NK-92 treated with Interleukin-12 subunit alpha and Interleukin-12 subunit beta, amount 100 ng/mL, for 24 hours (cell line): Measurements from ENCODE around the gene NTMT1.

Source experiments
- DNase-seq: peaks from one replicate; lab custom pipeline; 2025; lab: John Stamatoyannopoulos, UW

The NTMT1 gene

DNA sequence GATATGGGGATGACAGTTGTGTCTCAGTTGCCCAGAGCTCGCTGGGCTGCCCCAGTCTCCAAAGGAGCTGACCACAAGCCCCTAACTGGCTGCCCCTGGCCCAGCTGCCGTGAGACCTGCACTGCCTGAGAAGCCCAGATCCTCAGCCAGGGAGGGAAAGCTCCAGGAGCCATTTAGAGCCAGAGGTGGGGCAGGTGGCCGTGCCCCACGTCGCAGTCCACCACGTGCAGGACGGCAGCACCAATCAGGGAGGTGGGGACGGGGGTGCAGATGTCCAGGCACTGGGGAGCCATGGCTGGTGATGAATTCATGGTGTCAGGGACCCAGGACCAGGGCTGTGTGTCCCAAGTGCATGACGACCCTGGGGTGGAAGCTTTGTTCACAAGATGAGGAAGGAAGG, 52.9 kb downstream of the NTMT1 start:
- no peak for DNase-seq

DNA sequence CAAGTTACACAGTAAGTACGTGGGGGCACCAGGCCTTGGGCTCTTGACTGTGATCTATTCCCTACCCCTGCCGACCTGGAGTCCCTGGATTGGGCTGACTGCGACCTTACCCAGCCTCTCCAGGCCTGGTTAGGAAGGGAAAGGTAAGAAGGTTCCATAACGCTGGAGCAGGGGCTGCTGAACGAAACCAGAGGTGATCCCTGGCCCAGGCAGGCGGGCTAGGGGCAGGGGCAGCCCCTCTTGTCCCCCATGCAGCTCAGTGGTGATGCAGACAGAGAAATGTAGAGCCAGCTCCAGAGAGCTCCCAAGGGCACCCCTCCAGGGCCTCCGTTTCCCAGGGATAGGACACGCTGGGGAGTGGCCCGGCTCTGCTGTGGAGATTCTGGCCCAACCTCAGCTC, 53.6 kb downstream of the NTMT1 start:
- DNase-seq = no peak

DNA sequence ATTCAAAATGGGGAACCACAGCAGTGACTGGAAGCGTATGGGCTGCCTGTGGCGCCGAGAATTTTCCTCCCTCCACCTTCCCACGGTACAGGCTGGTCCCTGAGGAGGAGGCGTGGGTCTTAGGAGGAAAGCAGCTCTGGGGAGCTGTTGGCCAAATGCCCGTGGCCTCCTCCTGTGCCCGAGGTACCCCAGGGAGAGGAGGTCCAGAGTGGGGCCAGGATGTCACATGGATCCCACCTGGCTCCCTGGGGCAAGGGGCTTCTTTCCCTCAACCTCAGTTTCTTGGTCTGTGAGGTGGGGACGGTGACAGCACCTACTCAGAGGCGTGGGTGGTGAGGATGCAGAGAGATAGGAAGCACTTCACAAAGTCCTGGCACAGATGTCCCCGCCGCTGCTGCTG, 56.0 kb downstream of the NTMT1 start:
- DNase-seq = no peak

GRCh38 chr9:129682381-129682780, 56.4 kb downstream of the NTMT1 start:
- DNase-seq = no peak

- DNase-seq = no peak
Measured at GRCh38 chr9:129685220-129685932, 59.4 kb downstream of the NTMT1 start.
